Panc1 (cell line): ENCODE results near the gene ZFYVE28. TPM values are rescaled to one million over a fixed set of nuclear protein-coding genes. Genes with fewer than 3 reads are reported as not detected.

Source experiments
- ATAC-seq: fragments of 200-7000 bp; cut with Tn5 transposase; 2 replicates; pipeline ENCODE4 v1.9.1; 2020; ENCODE audit warnings: mild to moderate bottlenecking, moderate library complexity
- BruUV-seq: library from RNA; stranded (reverse); fragments of 400-500 nt; replicated peaks from 2 replicates; lab custom pipeline; 2021; lab: Mats Ljungman, UMichigan
- CTCF ChIA-PET: fragments of 300-600 bp; sonication (Branson Sonifier 250); formaldehyde crosslinking; loops from one replicate; lab custom pipeline; 2022; ENCODE audit warnings: antibody characterized with exemption; lab: Charles Lee
- POLR2A ChIA-PET: fragments of 300-600 bp; sonication (Branson Sonifier 250); formaldehyde crosslinking; loops from one replicate; lab custom pipeline; 2022; ENCODE audit warnings: antibody characterized with exemption; lab: Charles Lee
- DNase-seq: peaks from one replicate; pipeline ENCODE4 v3.0.0-alpha.2; 2010; ENCODE audit warnings: low read depth, low spot score
- H3K27ac ChIP-seq: 2 replicates; pipeline ENCODE4 v1.5.1; 2011; ENCODE audit warnings: mild to moderate bottlenecking, low read length, inconsistent platforms
- H3K27me3 ChIP-seq: fragments of 200-500 bp; sonication (Bioruptor generic); 2 replicates; pipeline ENCODE4 v1.6.0; 2014; ENCODE audit warnings: low read length, inconsistent platforms; ENCODE audit not compliant: control insufficient read depth, insufficient read depth
- H3K36me3 ChIP-seq: fragments of 200-500 bp; sonication (Bioruptor generic); 2 replicates; pipeline ENCODE4 v1.5.1; 2014; ENCODE audit warnings: inconsistent platforms, mild to moderate bottlenecking, low read length, moderate library complexity; ENCODE audit not compliant: control insufficient read depth, insufficient read depth
- H3K4me1 ChIP-seq: 2 replicates; pipeline ENCODE4 v1.5.1; 2011; ENCODE audit warnings: inconsistent platforms, mild to moderate bottlenecking, low read length, moderate library complexity; ENCODE audit not compliant: control insufficient read depth, insufficient read depth
- H3K4me3 ChIP-seq, 2 experiments: 2 replicates each; pipeline ENCODE4 v1.5.1; 2011 to 2012; ENCODE audit warnings: low read depth in 2 of 2, low read length in 2 of 2, mild to moderate bottlenecking in 2 of 2, inconsistent platforms in 1 of 2, moderate library complexity in 1 of 2
- H3K9me3 ChIP-seq: fragments of 200-500 bp; sonication (Bioruptor generic); 2 replicates; pipeline ENCODE4 v1.5.1; 2014; ENCODE audit warnings: low read depth, mild to moderate bottlenecking, inconsistent platforms, low read length, moderate library complexity; ENCODE audit not compliant: control insufficient read depth, insufficient read depth
- POLR2AphosphoS5 ChIP-seq: IDR thresholded peaks from 2 replicates; pipeline ENCODE4 v1.6.1; 2012; ENCODE audit warnings: mild to moderate bottlenecking, low read depth, low read length, moderate library complexity
- SIN3A ChIP-seq: IDR thresholded peaks from 2 replicates; pipeline ENCODE4 v1.6.1; 2012; ENCODE audit warnings: low read depth, mild to moderate bottlenecking, low read length, moderate library complexity, borderline replicate concordance; ENCODE audit not compliant: insufficient read depth
- TCF7L2 ChIP-seq: IDR thresholded peaks from 2 replicates; pipeline ENCODE4 v1.6.1; 2011; ENCODE audit warnings: mild to moderate bottlenecking, low read depth, low read length, inconsistent platforms
- in situ Hi-C: cut with HindIII; loops from 2 replicates; pipeline ENCODE4 v1.10.0; 2016; ENCODE audit warnings: low sequenced_read_pairs, low pct_unique_long_range_greater_than_20kb
- intact Hi-C: fragments of 100-400 bp; cut with micrococcal nuclease; formaldehyde crosslinking; loops from one replicate; pipeline ENCODE4 v1.10.0; 2022; ENCODE audit not compliant: unreplicated experiment
- total RNA-seq: library from RNA; stranded (reverse); gene quantifications from one replicate; pipeline ENCODE4 v1.2.1, GENCODE V29; 2021; ENCODE audit not compliant: unreplicated experiment
- TF ChIP-seq, protein P1 (sequence below), 2 experiments: IDR thresholded peaks; 2 replicates each; pipeline ENCODE4 v1.6.1; 2011 to 2012; ENCODE audit warnings: low read depth in 2 of 2, control low read depth in 1 of 2, low read length in 1 of 2, mild to moderate bottlenecking in 1 of 2, moderate library complexity in 1 of 2; ENCODE audit not compliant: insufficient read depth in 1 of 2
- TF ChIP-seq, protein P2 (sequence below): fragments of 450-650 bp; IDR thresholded peaks from 2 replicates; pipeline ENCODE4 v1.5.1; 2017; ENCODE audit warnings: mild to moderate bottlenecking

ZFYVE28 gene
- total RNA-seq, 1 experiment from 2014 or later: 11.9 TPM

DNA sequence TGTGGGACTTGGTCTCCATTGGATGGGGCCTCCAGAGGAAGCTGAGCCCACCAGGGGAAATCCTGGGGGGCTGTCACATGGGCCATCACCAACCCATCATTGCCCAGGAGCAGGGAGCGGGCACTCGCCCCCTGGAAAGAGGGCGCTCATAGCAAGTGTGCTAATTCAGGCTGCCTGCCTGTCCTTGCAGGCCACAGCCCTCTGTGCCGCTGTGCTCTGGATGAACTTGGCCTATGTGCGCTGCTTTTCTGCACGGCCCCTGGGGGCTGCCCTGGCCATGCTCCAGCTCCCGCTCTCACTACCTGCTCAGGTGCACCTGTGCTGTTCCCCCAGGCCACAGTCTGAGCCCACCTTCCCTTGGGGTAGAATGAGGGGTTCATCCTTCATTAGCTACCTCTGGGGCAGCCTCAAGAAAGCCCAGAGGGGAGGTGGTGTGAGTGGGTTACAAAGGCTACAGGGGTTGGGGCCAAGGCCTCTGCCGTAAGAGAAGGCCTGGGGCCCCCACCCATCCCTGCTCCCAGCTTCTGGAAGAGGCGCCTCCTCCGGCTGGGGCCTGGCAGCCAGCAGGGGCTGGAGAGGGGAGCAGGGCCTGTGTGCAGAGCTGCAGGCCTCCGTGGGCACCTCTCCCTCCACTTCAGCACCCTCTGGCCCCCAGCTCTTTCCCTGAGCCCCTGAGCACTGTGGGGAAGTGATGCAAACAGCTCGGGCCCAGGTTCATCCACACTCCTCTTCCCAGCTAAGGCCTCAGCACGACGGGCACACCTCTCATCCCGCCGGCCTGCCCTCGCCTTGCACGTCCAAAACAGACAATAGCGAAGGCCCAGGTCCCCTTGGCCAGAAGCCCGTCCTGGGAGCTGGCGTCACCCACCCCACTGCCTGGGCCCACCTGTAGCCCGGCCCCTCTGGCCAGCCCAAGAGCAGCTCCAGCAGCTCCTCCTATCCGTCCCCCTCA, 9.2 kb upstream of the ZFYVE28 start:
- TF ChIP-seq, protein P1, sequence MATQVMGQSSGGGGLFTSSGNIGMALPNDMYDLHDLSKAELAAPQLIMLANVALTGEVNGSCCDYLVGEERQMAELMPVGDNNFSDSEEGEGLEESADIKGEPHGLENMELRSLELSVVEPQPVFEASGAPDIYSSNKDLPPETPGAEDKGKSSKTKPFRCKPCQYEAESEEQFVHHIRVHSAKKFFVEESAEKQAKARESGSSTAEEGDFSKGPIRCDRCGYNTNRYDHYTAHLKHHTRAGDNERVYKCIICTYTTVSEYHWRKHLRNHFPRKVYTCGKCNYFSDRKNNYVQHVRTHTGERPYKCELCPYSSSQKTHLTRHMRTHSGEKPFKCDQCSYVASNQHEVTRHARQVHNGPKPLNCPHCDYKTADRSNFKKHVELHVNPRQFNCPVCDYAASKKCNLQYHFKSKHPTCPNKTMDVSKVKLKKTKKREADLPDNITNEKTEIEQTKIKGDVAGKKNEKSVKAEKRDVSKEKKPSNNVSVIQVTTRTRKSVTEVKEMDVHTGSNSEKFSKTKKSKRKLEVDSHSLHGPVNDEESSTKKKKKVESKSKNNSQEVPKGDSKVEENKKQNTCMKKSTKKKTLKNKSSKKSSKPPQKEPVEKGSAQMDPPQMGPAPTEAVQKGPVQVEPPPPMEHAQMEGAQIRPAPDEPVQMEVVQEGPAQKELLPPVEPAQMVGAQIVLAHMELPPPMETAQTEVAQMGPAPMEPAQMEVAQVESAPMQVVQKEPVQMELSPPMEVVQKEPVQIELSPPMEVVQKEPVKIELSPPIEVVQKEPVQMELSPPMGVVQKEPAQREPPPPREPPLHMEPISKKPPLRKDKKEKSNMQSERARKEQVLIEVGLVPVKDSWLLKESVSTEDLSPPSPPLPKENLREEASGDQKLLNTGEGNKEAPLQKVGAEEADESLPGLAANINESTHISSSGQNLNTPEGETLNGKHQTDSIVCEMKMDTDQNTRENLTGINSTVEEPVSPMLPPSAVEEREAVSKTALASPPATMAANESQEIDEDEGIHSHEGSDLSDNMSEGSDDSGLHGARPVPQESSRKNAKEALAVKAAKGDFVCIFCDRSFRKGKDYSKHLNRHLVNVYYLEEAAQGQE (IDR thresholded peaks at IDR 0.05; ENCODE audit: insufficient read depth in 1 of 2, low read depth in 2 of 2, low read length in 1 of 2): no peak
- TF ChIP-seq TCF7L2 (no peak), POLR2AphosphoS5 (no peak), SIN3A (no peak)
- TF ChIP-seq, protein P2, sequence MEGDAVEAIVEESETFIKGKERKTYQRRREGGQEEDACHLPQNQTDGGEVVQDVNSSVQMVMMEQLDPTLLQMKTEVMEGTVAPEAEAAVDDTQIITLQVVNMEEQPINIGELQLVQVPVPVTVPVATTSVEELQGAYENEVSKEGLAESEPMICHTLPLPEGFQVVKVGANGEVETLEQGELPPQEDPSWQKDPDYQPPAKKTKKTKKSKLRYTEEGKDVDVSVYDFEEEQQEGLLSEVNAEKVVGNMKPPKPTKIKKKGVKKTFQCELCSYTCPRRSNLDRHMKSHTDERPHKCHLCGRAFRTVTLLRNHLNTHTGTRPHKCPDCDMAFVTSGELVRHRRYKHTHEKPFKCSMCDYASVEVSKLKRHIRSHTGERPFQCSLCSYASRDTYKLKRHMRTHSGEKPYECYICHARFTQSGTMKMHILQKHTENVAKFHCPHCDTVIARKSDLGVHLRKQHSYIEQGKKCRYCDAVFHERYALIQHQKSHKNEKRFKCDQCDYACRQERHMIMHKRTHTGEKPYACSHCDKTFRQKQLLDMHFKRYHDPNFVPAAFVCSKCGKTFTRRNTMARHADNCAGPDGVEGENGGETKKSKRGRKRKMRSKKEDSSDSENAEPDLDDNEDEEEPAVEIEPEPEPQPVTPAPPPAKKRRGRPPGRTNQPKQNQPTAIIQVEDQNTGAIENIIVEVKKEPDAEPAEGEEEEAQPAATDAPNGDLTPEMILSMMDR: no peak
- ATAC-seq (peak; percentile 51), DNase-seq (no peak)
- no TSS peak for BruUV-seq
- H3K27ac ChIP-seq: no peak overlapping the region
- H3K4me3 ChIP-seq: no peak overlapping the region
- H3K36me3 ChIP-seq: no peaks in the 10 kb centered on the region
- in situ Hi-C loops: no loop called here
- POLR2A ChIA-PET: interaction anchor here (0.7 kb wide), 1 partner anchor 17 kb away, joined by 3 read pairs; no protein-coding TSS in a partner anchor
- no peaks in the 10 kb centered on the region for H3K27me3 ChIP-seq
- CTCF ChIA-PET: no interaction called here
- intact Hi-C loops: no loop called here
- no peaks in the 10 kb centered on the region for H3K4me1 ChIP-seq
- H3K9me3 ChIP-seq: no peaks in the 10 kb centered on the region

DNA sequence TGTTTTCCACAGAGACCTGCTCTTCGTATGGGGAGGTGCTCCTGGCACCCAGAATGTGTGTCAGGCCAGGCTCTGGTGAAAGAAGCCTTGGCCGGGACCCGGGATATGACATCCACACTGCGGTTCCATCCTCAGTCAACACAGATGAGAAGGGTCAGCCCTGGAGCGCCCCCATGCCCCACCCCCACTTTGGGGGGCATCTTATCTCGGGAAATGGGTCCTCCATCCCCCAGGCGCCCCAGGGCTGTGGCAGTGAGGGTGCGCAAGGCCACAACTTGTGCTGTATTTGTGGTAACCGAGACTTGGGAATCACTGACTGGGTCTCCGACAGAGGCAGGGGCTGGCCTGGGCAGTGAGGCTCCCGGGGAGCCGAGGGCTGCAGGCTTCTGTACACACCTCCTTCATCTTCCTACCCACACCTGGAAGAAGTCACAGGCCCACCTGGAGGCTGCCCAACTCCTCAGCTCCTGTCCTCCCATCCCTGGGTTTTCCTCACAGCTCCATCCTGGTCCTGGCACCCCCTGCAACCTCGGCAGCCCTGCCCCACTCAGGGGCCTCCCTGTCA, 8.3 kb upstream of the ZFYVE28 start:
- in situ Hi-C loops: no loop called here
- DNase-seq (no peak), ATAC-seq (no peak)
- Histone ChIP-seq H3K27me3 (no peaks in the 10 kb centered on the region), H3K4me1 (no peaks in the 10 kb centered on the region), H3K4me3 (no peak overlapping the region), H3K9me3 (no peaks in the 10 kb centered on the region), H3K27ac (no peak overlapping the region), H3K36me3 (no peaks in the 10 kb centered on the region)
- intact Hi-C loops: no loop called here
- CTCF ChIA-PET: no interaction called here
- TF ChIP-seq SIN3A: no peak
- TF ChIP-seq TCF7L2: no peak
- TF ChIP-seq, protein P2: no peak
- TF ChIP-seq, protein P1 (IDR thresholded peaks at IDR 0.05; ENCODE audit: insufficient read depth in 1 of 2, low read depth in 2 of 2, low read length in 1 of 2): no peak
- no peak for TF ChIP-seq POLR2AphosphoS5
- BruUV-seq: no TSS peak
- POLR2A ChIA-PET: no interaction called here
